Measurements from ENCODE around the gene HECW1. TPM values are rescaled to one million over a fixed set of nuclear protein-coding genes. Genes with fewer than 3 reads are reported as not detected.

The HECW1 gene
- total and polyA plus RNA-seq, 4 donors = 0.05 TPM; not detected in 3

GRCh38 chr7:43531700-43532099 is 419.3 kb downstream of the HECW1 start:
- no peaks in the 10 kb centered on the region for H3K36me3 ChIP-seq (ENCODE audit: control insufficient read depth in 4 of 4, insufficient read depth in 3 of 4, low read depth in 1 of 4, low read length in 3 of 4)
- H3K4me3 ChIP-seq (ENCODE audit: low read depth in 1 of 3, low read length in 3 of 3) = no peak overlapping the region
- H3K4me1 ChIP-seq (ENCODE audit: control insufficient read depth in 4 of 4, insufficient read depth in 4 of 4, low read length in 3 of 4) = no peaks in the 10 kb centered on the region
- TF ChIP-seq YY1 (IDR thresholded peaks at IDR 0.05) (no peak), ZBTB33 (IDR thresholded peaks at IDR 0.05) (no peak), FOXA2 (IDR thresholded peaks at IDR 0.05) (no peak), GABPA (IDR thresholded peaks at IDR 0.05 in 1 of 2, conservative IDR thresholded peaks at IDR 0.05 in 1 of 2) (no peak), FOXA1 (IDR thresholded peaks at IDR 0.05) (no peak), HNF4G (IDR thresholded peaks at IDR 0.05) (no peak), TAF1 (conservative IDR thresholded peaks at IDR 0.05) (no peak), SP1 (IDR thresholded peaks at IDR 0.05) (no peak), JUND (IDR thresholded peaks at IDR 0.05) (no peak), CTCF (IDR thresholded peaks at IDR 0.05; ENCODE audit: low read depth, low read length, missing input control) (no peak), MAX (IDR thresholded peaks at IDR 0.05) (no peak), HNF4A (conservative IDR thresholded peaks at IDR 0.05) (no peak), NR2F2 (IDR thresholded peaks at IDR 0.05) (no peak), RXRA (IDR thresholded peaks at IDR 0.05) (no peak), ATF3 (IDR thresholded peaks at IDR 0.05) (no peak)
- DNase-seq (ENCODE audit: low spot score) = no peak
- WGBS = 87% methylated on average over 9 of the region's 9 CpGs
- no peak overlapping the region for H3K9ac ChIP-seq (ENCODE audit: low read depth in 1 of 2, low read length in 2 of 2)
- no peak overlapping the region for H3K27ac ChIP-seq (ENCODE audit: low read depth in 1 of 2, low read length in 2 of 2)
- no peaks in the 10 kb centered on the region for H3K27me3 ChIP-seq (ENCODE audit: control insufficient read depth in 4 of 4, insufficient read depth in 4 of 4, low read length in 3 of 4)
- H3K9me3 ChIP-seq (ENCODE audit: control insufficient read depth in 4 of 4, low read length in 3 of 4) = no peaks in the 10 kb centered on the region

- no peak overlapping the region for H3K27ac ChIP-seq (ENCODE audit: low read depth in 1 of 2, low read length in 2 of 2)
- no peak for DNase-seq (ENCODE audit: low spot score)
- no peaks in the 10 kb centered on the region for H3K27me3 ChIP-seq (ENCODE audit: control insufficient read depth in 4 of 4, insufficient read depth in 4 of 4, low read length in 3 of 4)
- H3K4me3 ChIP-seq (ENCODE audit: low read depth in 1 of 3, low read length in 3 of 3) = no peak overlapping the region
- H3K9ac ChIP-seq (ENCODE audit: low read depth in 1 of 2, low read length in 2 of 2) = no peak overlapping the region
- no peaks in the 10 kb centered on the region for H3K36me3 ChIP-seq (ENCODE audit: control insufficient read depth in 4 of 4, insufficient read depth in 3 of 4, low read depth in 1 of 4, low read length in 3 of 4)
- 84% methylated on average over 6 of the region's 6 CpGs for WGBS
- H3K9me3 ChIP-seq (ENCODE audit: control insufficient read depth in 4 of 4, low read length in 3 of 4) = no peaks in the 10 kb centered on the region
- no peaks in the 10 kb centered on the region for H3K4me1 ChIP-seq (ENCODE audit: control insufficient read depth in 4 of 4, insufficient read depth in 4 of 4, low read length in 3 of 4)
- TF ChIP-seq SP1 (IDR thresholded peaks at IDR 0.05) (no peak), CTCF (IDR thresholded peaks at IDR 0.05; ENCODE audit: low read depth, low read length, missing input control) (no peak), REST (IDR thresholded peaks at IDR 0.05) (no peak), RAD21 (IDR thresholded peaks at IDR 0.05) (no peak), HNF4A (conservative IDR thresholded peaks at IDR 0.05) (no peak), ZBTB33 (IDR thresholded peaks at IDR 0.05) (no peak), EGR1 (IDR thresholded peaks at IDR 0.05; ENCODE audit: low read depth in 2 of 2) (no peak), MAX (IDR thresholded peaks at IDR 0.05) (no peak), HNF4G (IDR thresholded peaks at IDR 0.05) (no peak), YY1 (IDR thresholded peaks at IDR 0.05) (no peak), FOXA1 (IDR thresholded peaks at IDR 0.05) (no peak), FOXA2 (IDR thresholded peaks at IDR 0.05) (no peak), RXRA (IDR thresholded peaks at IDR 0.05) (no peak), JUND (IDR thresholded peaks at IDR 0.05) (no peak)
Observed at GRCh38 chr7:43533801-43534479, 421.5 kb downstream of the HECW1 start.
